ENCODE measurements around the gene DNAH17.

DNAH17 gene

DNA sequence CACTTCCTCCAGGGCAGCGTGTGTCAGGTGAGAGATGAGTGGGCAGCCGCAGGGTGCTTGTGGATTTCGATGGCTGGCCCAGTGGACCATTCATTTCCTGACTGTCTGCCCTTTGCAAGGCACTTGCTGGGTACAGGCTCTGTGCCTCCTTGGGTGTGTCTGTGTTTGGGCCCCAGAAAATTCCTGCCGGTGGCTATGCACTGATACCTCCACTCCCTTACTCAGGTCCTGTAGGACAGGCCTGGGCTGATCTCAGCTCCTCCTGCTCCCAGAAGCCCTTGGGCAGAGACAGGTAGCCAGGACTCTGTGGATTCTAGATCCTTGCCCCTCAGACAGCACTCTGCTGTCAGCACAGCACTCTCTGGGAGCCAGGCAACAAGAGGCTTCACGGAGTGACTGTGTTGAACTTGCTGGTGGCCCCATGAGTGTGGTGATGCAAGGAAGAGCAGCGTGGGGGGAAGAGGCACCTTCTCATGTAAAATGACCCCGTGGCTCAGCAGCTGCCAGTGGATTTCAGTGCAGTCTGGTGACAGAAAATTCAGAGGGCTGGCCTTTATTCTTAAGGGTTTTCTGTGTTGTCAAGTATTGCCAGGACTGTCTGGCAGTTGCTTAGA lies 169.7 kb downstream of the DNAH17 start:
- no peak for FAIRE-seq

- no peak for FAIRE-seq
These were observed 170.3 kb downstream of the DNAH17 start for GRCh38 chr17:78406920-78407319.

DNA sequence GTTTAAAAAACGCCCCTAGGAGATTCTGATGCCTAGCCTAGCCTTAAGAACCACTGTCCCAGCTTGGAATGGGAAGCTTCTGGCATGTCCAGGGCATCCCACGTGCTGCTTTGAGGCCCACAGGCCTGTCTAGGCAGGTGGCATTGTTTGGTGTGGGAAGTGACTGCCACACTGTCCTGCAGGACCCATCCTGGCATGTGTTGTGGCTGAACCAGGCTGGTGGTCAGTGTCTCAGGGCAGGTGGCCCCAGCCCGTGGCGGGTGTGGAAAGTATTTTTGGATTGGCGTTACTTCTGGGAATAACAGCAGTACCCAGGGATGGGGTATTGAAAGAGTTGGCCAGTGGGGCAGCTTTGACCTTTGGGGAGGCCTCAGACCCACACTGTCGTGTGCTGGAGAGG lies 170.8 kb downstream of the DNAH17 start:
- no peak for FAIRE-seq

GRCh38 chr17:78403822-78404221 lies 173.4 kb downstream of the DNAH17 start:
- FAIRE-seq = no peak

DNA sequence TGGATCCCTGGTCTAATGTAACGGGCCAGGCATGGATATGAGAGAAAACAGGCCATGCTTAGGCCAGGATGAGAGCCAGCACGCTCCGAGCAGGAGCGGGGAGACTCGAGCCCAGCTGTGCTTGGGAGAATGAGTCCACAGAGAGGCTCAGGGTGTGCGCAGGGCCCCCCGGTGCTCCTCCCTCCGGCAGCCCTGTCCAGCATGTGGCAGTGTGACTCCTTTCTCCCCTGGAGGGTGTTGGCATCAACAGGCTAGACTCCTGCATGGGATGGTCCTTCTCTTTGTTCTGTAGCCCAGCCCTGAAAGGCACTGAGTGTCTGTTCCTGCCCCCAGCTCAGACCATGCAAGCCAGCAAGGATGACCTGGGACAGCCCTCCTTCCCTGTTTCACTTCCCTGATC lies 175.3 kb downstream of the DNAH17 start:
- no peak for FAIRE-seq

GRCh38 chr17:78401246-78401645 lies 175.9 kb downstream of the DNAH17 start:
- FAIRE-seq = no peak

GRCh38 chr17:78400581-78401240 lies 176.5 kb downstream of the DNAH17 start:
- no peak for FAIRE-seq

DNA sequence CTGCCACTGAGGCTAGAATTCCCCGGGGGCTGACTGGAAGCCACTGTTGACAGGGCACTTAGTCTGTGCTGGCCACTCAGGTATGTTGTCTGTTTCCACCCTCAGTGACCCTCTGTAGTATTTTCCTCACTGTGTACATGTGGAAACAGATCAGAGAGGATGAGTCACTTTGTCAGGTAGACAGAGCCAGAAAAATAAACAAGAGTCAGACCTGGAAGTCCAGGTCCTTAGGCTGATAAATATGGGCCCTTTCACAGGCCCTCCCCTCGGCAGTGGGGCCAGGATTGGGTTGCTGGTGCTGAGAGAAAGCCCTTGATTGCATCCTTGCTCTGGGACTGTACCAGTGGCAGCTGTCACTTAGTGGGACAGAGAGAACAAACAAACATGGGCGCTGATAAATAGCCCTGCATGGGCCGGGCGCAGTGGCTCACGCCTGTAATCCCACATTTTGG lies 177.5 kb downstream of the DNAH17 start:
- FAIRE-seq = no peak

DNA sequence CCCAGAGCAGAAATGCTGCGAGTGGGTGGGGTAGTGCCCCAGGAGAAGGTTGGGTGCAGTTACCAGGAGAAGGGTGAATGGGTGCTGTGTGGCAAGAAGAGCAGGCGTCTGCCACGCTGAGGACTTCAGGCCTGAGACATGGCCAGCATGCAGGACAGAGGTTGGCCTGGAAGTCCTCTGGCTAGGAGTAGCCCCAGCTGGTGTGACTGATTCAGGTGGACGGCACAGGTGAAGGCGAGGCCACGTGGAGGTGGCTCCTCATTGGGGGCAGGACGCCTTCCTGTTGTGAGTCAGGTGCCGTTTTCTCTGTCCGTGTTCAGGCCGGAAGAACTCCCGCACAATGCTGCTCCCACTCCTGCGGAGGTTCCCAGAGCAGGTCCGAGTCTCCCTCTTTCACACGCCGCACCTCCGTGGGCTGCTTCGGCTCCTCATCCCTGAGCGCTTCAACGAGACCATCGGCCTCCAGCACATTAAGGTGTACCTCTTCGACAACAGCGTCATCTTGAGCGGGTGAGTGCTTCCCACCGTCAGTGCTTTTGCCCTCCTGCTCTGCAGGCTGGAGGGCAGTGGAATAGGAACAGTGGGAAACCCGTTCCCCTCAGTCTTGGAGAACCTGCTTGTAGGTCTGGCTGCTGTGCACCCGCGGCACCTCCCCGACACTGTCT lies 178.0 kb downstream of the DNAH17 start:
- FAIRE-seq = no peak

GRCh38 chr17:78398390-78398789 lies 178.8 kb downstream of the DNAH17 start:
- FAIRE-seq = no peak

- FAIRE-seq = no peak
These were observed 179.5 kb downstream of the DNAH17 start for GRCh38 chr17:78397681-78398101.

GRCh38 chr17:78396441-78397337 lies 180.5 kb downstream of the DNAH17 start:
- no peak for FAIRE-seq

DNA sequence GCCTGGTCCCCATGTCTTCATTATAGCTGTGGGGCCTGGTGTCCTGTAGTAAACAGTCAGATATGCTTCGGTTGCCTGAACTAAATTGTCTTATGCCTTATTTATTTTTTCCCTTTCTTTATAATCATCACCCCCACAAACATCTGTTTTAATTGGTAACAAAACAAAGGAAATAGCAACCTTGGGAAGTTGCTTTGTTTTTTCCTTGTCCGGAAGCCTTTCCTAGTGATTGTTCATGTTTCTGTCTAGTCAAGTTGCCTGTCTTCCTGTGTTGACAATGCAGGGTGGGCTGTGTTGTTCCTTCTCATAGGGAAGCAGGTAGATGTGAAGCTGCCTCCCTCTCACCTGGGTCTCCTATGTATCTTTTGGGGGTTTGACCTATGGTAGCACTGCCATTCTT lies 182.0 kb downstream of the DNAH17 start:
- FAIRE-seq = no peak

GRCh38 chr17:78394209-78394608 lies 183.0 kb downstream of the DNAH17 start:
- FAIRE-seq = no peak

GRCh38 chr17:78393575-78393974 lies 183.6 kb downstream of the DNAH17 start:
- FAIRE-seq = no peak

DNA sequence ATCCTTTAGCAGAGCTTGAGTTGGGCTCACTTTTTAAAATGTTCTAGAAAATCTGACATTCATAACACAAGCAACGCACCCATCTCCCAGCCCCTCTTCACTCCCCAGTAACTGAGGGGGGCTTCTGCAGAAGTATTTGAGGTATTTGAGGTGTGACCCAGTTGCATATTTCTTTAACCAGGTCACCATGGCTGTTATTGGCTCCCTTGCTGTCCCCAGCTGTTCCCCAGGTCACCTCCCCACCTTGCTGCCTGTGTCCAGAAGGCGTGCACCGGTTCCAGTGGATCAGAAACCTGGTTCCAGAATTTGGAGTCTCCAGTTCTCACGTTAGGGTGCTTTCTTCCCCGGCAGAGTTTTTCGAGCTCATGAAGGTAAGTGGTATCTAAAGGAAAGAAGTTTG lies 184.9 kb downstream of the DNAH17 start:
- no peak for FAIRE-seq

DNA sequence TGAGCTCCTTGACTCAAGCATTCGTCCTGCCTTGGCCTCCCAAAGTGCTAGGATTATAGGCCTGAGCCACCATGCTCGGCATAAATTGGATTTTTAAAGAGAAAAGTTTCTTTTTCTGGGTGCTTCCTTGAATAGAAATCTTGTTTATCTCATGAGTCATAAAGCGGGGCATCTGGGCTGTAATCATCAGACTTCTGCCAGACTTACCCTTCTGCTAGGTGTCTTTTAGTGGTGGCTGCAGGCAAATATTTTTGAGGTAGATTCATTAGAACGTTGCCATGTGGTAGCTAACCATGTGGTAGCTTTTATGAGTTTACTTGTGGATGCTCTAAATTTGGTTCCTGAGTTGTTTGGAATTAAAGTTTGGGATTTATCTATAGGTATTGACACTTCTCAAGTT lies 185.4 kb downstream of the DNAH17 start:
- no peak for FAIRE-seq

DNA sequence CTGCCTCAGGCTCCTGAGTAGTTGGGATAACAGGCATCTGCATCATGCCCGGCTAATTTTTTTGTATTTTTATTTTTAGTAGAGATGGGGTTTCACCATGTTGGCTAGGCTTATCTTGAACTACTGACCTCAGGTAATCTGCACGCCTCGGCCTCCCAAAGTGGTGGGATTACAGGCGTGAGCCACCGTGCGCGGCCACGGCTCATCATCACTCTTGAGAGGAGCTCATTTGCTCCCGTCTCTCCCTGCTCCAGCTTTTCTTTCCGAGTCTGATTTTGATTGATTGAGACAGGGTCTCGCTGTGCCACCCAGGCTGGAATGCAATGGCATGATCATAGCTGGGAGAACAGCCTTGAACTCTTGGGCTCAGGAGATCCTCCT lies 186.2 kb downstream of the DNAH17 start:
- FAIRE-seq = no peak

GRCh38 chr17:78390241-78391050 lies 186.8 kb downstream of the DNAH17 start:
- no peak for FAIRE-seq

DNA sequence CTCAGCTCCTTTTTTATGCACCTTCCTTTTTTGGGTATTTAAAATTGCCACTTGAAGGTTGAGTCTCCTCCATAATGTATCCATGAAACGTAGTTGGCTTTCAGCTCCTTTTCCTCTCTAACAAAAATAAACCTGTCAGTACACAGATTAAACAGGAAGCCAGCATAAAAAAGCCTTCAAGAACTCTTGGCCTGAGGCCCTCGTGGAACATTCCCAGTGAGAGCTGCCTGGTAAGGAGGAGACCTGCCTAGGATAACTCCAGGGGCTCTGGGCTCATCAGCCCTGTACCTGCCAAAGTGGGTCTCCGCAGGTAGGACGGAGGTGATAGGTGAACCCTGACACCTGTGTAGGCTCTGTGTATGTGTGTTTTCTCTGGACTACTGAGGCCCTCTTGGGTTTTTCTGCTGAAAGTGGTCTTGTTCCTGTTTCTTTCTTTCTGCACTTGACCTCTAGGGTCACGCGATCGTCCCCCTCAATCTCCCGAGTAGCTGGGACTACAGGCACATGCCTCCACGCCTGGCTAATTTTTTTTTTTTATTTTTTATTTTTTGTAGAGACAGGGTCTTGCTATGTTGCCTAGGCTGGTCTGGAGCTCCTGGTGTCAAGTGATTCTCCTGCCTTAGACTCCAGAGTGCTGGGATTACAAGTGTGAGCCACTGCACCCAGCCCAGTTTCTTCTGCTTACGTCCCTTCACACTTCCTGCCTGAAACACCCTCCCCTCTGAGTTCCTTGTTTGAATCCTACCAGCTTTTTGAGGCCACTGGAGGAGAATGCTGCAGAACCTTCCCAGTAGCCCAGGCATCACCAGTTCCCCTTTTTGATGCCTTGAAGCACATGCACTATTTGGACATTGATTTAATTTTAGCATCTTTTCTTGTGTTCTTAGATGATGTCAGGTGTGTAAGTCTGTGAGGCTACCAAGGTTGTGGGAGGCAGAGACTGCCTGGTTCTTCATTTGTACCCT lies 188.9 kb downstream of the DNAH17 start:
- no peak for FAIRE-seq

All from G401.6 (cell line).